Activated CD4-positive, CD25-positive, alpha-beta regulatory T cell (primary cell): ENCODE data around the gene FCHSD2.

Experiments used
- DNase-seq, 4 experiments: peaks; one replicate each; lab custom pipeline; 2025; lab: John Stamatoyannopoulos, UW

The FCHSD2 gene

DNA sequence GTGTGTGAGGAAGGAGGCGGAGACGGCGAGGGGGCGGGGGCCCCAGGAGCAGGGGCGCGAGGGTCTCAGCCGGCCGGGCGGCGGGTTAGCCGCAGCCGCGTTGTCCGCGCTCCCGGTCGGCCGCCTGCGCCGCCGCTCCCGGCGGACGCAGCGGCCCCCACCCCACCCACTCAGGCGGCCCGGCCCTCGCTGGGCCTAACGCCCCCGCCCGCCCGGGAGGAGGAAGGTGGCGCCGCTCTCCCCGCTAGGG lies at the start of gene FCHSD2:
Gene FCHSD2, minus strand, starts transcription at position 191 of the 250 bp plus-strand sequence. CDS start 441 bp downstream, outside the sequence.
- no peak for DNase-seq

DNA sequence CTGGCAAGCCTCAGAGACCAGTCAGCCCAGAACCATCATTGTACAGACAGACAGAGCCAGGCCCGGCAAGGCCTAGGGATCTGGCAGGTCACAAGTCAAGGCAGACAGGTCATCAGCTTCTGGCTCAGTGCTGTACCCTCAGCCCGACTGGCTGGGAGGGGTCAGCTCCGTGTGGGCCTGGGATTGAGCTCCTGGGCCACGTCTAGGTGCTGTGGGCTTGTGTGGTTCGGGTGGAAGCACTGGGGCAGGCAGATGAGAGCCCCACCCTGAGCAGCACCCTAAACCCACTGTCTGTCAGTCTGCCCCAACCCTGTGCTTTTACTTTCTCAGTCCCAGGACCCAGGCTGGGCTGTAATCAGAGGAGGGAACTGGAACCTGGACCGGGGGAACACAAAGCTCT lies 49.0 kb upstream of the FCHSD2 start:
- no peak for DNase-seq

DNA sequence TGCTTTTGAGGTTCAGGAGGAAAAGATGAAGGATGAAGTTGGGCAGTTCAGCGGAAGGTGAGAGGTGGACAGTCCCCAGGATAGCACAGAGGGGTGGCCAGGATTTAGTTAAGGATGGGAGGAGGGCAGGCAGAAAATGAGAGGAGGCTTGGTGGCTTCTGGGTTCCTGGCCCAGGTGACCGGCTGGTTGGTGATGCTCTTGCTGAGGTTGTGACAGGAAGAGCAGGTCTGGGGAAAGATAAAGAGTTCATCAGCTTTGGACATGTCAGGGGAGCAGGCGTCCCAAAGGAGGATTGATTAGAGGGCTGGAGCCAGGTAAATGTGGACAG lies 48.4 kb upstream of the FCHSD2 start:
- DNase-seq, result no peak

DNA sequence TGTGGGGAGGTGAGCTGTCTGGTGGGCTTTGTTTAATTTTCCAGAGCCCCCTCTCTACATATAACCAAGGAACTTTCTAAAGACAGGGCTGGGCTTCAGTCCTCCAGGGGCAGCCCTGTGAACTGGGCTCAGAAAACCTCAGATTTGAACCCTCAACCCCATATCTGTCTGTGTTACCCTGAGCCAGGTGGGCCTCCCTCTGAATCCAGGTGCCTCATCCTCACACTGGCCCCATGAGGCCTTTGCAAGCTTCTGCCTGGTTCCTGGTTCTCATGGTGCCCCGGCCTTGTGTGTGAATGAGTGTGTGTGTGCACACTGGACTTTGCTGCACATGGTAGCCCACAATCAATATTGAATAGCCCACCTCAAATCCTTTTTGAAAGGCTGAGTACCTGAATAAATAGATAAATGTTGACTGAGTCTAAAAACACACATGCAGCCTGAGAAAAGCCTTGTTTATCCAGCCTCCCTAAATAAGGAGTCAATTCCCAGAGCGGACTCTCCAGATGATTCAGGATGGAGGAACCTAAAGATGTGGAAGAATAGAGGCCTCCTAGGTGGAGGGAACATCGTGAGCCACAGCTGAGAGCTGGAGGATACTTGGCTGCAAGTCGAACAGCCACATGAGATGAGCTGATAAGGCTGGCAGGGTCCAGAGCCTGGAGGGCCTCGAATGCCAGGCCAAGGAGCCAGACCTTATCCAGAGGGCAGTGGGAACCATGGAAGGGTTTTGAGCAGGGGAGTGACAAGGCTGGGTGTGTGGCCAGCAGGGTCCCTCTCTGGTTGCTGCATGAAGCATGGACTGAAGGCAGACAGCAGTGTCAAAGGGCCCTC lies 47.8 kb upstream of the FCHSD2 start:
- no peak for DNase-seq

DNA sequence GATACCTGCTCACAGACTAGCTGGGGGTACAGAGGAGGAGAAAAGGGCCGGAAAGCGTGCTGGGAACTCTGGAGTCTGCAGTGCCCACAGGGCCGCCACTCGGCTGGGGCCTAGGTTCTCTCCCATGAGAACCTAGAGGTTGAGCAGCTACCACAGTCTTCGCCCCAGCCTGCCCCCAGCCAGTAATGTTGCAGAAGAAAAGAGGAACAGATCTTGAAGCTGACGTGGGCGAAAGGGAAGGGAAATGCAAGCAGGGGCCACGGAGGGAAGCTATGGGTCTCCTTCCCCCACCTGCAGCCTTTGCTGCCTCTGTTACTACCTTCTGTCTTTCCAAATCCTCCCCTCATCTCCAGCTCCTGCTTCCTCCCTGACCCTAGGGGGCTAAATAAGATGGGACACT lies 47.2 kb upstream of the FCHSD2 start:
- no peak for DNase-seq

DNA sequence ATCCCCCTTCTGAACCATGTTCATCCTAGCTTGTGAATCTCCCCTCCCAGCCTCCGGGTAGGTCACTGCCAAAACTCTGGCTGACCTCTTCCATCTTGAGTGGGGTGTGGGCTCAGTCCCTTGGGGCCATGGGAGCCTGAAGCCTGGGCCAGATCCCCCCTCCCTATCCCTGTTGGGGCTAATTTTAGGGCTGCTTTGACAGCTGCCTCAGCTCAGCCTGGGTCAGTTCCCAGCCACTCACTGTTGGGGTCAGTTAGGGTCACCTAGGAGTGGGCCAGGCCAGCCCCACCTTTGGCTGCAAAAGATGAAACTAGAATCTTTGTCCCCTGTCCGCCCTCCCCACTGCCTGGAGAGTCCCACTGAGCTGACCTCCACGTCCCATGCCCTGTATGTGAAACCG lies 46.2 kb upstream of the FCHSD2 start:
- DNase-seq, result no peak

DNA sequence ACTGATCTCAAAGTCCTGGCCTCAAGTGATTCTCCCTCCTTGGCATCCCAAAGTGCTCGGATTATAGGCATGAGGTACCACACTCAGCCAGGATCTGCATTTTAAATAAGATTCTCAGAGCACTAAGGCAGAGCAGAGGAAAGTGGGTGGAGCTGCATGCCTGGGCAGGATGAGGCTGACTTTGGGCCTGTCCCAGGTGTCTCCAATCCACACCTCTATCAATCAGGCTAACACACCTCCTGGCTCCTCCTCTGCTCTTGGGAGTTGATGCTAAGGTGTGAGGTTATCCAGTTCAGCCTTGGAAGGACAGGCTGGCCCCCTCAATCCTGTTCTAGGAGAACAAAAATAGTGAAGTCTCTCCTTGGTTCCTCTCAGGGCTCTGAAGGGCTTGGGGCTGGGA lies 45.7 kb upstream of the FCHSD2 start:
- DNase-seq, result no peak

DNA sequence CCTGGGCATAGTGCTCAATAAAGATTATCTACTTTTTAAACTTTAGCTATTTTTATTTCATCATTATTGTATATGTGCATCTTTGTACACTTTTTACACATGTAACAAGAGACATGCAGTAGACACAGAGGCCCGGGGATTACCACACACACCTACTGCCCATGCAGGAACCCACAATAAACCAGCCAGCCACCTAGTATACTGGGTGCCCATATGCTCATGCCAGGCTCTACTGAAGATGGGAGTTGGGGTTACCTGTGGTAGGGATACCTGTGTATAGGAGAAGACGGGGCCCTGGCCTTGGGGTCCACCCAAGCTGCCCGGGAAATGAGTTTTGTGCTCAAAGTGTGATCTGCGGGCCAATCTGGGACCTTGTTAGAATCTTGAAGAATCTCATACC lies 44.8 kb upstream of the FCHSD2 start:
- no peak for DNase-seq

DNA sequence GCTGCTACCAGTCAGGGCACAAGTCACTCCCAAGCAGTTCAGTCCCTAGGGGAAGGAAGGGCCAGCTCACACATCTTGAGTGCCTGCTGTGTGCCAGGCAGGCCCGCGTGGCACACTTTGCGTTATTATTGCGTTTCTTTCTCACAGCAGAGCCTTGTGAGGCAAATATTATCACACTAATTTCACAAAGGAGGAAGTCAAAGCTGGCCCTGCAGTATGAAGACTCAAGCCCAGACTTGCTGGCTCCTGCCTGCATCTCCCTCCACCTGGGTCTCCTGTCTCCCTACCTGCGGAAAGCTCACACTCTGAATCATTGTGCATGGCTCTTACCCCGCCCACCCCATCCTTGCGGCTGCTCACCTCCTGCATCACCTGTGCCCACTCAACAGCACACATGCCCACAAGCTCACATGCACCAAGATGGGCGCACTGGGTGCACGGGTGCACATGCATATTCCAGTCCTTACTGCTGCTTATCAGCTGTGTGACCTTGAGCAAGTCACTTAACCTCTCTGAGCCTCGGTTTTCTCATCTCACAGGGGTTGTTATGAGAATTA lies 44.3 kb upstream of the FCHSD2 start:
- no peak for DNase-seq

DNA sequence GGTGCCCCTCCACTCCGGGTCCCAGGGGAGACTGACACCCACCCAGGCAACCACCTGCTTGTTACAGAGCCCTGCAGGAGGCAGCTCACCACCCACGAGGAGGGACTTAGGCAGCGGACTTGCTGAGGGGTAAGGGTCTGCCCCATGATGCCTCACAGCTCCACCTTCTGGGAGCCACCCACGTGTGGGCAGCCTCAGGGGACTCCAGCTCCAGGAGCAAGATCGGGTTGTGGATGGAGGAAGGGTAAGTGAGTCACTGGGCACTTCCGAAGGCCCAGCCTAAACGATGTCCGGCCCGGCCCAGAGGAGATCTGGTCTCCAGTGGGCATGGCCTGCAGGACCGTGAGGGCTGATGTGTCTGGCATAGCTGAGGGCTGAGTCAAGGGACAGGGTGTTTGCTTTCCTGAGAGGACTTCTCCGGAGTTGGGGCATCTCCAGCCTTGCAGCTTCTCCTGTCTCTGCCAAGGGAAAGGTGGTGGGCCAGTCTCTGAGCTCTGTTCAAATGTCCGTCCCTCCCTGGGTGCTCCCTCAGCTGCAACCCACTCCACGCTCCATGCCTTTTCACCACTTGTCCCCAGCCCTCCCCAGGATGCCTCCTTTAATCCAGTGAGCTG lies 43.7 kb upstream of the FCHSD2 start:
- DNase-seq, result no peak

DNA sequence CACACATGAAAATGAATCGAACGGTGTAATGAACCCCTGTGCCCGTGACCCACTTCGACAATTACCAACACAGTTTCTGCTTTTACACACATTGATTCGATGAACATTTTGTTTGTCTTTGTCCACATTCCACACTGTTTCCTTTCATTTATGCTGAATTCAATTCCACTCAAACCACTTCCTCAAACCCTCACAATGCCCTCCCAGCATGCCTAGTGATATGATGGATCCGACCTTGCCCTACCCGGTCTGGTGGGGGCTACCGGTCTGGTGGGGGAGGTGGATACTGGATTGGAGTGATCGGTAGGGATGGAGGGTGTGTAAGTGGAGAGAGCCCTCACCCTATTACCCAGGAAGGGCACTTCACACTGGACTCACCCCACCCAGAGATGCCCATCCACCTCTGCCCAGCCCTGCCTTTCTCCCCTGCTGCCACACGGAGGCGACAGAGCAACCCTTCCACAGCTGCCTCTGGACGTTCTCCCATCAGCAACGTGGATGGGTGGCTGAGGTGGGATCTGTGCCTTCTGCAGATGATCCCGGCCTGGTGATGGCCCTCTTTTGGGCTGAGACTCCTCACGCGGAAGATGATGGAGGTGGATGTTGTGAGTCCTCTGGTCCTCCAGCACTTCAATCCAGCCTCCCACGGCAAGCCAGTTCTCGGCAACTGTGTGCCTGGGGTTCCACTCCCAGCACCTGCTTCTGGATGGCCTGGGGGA lies 43.0 kb upstream of the FCHSD2 start:
- peak in 3 of 4 experiments; percentile 6 to 18 (median 18) for DNase-seq

DNA sequence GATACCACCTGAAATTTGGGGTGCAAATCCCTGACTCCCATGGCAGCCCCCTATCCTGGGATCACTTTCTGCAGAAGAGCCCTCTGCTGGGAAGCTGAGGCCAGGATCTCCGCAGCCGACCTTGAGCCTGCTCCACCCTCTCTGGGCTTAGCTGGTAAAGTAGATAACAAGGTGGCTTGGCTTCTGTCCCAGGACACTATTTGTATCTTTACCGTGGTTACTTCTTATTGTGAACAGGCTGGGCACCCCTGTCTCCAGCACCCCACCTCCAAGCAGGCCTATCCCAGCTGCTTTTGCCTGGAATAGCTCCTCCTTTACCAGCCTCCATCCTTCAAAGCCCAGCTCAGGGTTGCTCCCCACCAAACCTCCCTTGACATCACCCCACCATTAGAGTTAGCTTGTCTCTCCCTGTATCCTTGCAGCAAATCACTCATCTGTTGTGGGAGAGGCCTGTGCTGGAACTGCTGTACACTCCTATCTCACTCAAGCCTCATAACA lies 40.8 kb upstream of the FCHSD2 start:
- no peak for DNase-seq

DNA sequence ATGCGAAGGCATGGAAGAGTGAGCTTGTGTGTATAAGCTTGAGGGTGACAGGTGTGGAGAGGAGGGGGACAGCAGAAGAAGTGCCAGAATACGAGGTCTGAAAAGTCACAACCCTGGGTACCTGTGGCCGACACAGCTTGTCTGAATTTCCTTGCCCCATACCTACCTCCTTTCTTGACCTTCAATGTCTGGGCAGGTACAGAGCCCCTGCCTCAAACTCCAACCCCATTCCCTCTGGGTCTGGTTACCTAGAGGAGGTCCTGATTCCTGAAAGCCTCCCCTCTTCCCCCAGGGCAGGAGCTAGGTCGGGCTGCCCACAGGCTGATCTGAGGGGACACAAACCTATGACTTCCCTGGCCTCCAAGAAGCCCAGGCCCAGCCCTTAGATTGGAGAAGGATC lies 36.6 kb upstream of the FCHSD2 start:
- DNase-seq, result no peak

DNA sequence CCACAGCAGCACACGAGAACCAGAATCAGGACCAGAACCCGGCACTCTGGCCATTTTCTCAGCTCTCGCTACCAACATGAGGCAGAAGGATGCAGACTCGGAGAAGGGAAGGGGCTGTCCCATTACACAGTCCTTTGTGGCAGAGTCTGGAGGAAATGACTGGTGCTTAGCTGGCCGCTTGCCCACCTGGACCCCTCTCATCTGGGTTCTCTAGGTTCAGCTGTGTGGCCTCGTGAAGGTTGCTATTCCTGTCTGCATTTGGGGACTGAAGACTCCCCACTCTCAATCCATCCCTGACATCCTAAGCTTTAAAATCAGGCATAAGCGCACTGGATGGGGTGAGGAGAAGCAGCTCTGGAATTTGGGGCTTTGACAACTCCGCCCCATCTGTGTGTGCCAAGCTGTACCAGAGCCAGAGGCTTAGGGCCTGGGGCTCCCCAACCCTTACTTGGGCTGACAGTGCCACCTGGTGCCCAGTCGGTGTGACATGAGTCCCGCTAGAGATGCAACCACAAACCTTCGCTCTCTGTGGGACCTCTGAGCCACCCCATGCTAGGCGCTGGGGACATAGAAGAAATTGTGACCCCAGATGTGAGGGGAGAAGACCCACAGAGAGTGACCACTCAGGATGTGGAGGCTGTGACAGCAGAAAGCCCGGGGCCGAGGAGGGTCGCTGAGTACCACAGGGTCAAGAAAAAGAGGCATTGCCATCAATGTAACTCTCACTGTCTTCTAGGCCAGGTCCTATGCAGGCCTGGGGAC lies 35.8 kb upstream of the FCHSD2 start:
- peak; percentile 61 to 70 (median 67) for DNase-seq

DNA sequence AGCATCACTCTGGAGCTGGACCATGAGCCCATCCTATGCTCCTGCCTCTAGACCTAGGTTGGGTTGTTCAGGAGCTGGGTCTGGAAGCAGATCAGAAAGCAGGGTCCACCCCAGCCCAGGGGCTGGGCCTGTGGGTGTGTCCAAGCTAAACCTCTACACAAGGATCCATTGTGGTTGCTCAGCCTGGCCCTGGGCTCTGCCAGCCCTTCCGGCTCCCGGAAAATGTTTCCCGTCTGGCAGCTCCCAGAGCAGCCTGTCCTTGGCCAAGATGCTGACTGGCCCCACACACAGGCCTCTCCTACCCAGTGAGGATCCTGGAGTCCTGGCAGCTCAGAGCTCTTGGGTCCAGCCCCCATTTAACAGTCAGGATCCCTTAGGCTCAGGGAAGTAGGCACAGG lies 35.3 kb upstream of the FCHSD2 start:
- DNase-seq, result no peak

DNA sequence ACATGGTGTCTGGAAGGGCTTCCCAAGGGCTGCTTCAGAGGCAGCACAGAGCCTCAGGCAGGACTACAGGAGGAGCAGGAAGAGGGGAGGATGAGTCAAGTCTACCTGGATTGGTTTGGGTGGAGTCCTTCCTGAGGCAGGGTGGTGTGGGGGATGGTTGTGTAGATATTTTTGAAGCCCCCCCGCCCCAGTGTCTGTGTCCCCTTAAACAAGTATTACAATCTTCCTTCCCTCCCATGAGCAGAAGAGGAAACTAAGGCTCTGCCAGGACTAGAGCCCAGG lies 34.7 kb upstream of the FCHSD2 start:
- no peak for DNase-seq

DNA sequence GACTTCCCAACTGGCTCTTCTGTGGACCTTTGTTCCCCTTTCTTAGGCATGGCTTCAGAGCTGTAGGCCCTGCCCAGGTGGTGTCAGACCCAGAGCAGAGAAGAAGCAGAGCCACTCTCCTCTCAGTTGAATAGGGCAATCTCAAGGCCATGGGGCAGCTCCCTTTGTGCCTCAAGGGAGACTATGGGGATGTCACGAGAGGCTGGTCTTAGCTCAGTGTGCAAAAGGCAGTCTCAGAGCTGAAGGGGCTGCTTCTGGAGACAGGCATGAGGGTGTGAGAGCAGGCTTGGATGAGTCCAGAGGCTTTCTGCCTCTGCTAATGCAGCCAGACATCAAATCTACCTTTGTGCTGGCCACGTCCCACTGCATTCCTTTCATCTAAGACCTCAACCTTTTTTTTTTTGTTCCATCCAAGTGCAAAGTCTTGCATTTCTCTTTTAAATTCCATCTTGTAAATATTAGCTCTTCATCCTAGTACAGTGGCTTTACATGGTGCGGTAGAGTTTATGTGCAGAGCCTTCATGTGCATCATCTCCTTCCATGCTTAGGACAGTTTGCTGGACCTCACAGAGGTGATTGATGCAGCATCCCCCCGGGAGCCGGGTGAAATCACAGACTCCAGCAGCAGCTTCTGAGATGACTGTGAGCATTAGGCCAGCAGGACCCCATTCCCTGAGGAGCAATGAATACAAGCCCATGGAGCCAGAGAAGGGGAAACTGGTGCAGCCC lies 34.2 kb upstream of the FCHSD2 start:
- DNase-seq, result no peak

DNA sequence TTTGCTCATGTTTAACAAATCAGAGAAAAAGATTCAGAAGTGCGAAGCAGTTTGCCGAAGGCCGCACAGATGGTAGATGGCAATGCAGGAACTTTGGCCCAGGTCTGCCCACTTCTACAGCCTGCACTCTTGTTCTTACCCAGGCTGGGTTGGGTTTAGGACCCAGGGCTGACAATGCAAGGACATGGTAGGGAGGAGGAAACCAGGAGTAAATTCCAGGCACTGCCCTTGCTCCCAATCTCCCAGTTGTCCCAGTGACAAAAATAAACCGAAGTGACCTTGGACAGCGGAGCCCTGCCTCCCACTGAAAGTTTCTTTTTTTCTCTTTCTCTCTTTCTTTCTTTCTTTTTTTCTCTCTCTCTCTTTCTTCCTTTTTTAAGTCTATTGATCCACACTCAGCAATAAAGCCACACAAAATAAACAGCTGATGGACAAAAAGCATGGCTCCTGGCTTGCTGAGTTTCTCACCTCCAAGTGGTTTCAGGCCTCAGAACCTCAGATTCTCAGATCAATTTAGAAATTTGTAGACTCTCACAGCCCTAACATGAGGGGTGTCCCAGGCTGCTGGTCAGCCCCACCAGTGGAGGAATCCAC lies 33.5 kb upstream of the FCHSD2 start:
- DNase-seq, result no peak

DNA sequence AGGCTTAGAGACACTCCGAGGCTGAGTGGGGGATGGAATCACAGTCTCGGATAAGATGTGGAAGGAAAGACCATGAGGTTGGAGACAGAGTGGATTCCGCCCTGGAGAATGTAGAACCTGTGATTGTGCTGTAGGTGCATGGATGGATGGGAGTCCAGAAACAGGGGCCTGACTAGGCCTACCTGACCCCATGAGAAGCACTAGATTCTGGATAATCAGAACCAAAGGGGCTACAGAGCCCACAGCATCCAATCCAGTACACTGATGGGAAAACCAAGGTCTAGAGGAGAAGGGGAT lies 32.3 kb upstream of the FCHSD2 start:
- DNase-seq, result no peak

DNA sequence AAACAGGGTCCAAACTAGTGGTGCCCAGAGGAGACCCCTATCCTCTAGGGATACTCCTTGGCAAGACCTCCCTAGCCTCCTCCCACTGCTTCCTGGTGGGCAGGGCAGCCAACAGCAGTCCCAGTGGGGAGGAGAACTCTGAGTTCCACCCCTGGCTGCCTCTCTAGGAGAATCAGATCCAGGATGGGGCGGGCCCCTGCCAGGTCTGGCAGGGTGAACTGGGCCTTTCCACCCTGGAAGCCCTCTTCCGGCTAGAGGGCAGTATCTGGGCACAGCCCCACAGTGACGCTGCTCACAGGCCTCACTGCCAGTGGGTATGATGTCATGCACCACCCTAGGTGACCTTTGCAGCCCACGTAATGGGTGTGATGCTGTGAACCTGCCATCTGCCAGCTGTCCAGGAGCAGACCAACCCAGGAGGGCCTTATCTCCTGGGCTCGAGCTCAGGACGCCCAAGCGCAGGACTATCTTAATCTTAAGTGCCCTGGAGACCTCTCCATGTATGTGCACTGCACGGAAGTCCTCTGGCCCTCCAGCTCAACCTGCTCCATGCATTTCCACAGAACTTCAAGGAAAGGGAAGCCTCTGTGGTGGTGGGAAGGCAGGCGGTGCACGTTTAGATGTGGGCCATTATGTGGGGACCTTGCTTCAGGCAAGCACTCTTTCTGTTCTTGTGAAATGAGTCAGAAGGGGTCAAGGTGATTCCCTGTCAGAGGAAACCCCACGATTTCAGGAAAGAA lies 31.8 kb upstream of the FCHSD2 start:
- DNase-seq, result no peak
